DMS53 (cell line): ENCODE results near the gene RAB11FIP2.

Experiments used
- DNase-seq: peaks from one replicate; lab custom pipeline; 2025; lab: John Stamatoyannopoulos, UW

RAB11FIP2 gene

GRCh38 chr10:117980755-117981702 lies 65.7 kb downstream of the RAB11FIP2 start:
- no peak for DNase-seq

- DNase-seq: no peak
These were observed 66.5 kb downstream of the RAB11FIP2 start for GRCh38 chr10:117980216-117980615.

- DNase-seq: no peak
These were observed 74.4 kb downstream of the RAB11FIP2 start for GRCh38 chr10:117972168-117972837.

- no peak for DNase-seq
These were observed 75.8 kb downstream of the RAB11FIP2 start for GRCh38 chr10:117970962-117971361.

GRCh38 chr10:117969592-117969991 lies 77.1 kb downstream of the RAB11FIP2 start:
- DNase-seq: no peak

GRCh38 chr10:117968354-117969182 lies 78.2 kb downstream of the RAB11FIP2 start:
- no peak for DNase-seq

- no peak for DNase-seq
These were observed 79.5 kb downstream of the RAB11FIP2 start for GRCh38 chr10:117967149-117967650.

- no peak for DNase-seq
These were observed 80.8 kb downstream of the RAB11FIP2 start for GRCh38 chr10:117965984-117966383.

- DNase-seq: no peak
These were observed 82.2 kb downstream of the RAB11FIP2 start for GRCh38 chr10:117964536-117964935.

- no peak for DNase-seq
These were observed 86.3 kb downstream of the RAB11FIP2 start for GRCh38 chr10:117960345-117960935.

- no peak for DNase-seq
These were observed 89.8 kb downstream of the RAB11FIP2 start for GRCh38 chr10:117956972-117957371.

GRCh38 chr10:117955176-117955575 lies 91.6 kb downstream of the RAB11FIP2 start:
- no peak for DNase-seq
